OCI-LY1 (cell line): Measurements from ENCODE around the gene OLFM1.

Experiments
- H2AFZ ChIP-seq: fragments of 200-600 bp; sonication (generic), shearing (Covaris generic); 2 replicates; pipeline ENCODE4 v1.6.0; 2014; ENCODE audit warnings: antibody characterized with exemption, mild to moderate bottlenecking, low read length
- H3F3A ChIP-seq: fragments of 200-600 bp; sonication (generic), shearing (Covaris generic); 2 replicates; pipeline ENCODE4 v1.6.0; 2014; ENCODE audit warnings: mild to moderate bottlenecking, antibody characterized with exemption, low read length, moderate library complexity; ENCODE audit not compliant: insufficient read depth
- H3K27ac ChIP-seq: fragments of 200-600 bp; sonication (generic); 2 replicates; pipeline ENCODE4 v1.5.1; 2014; ENCODE audit warnings: low read length, mixed run types, mild to moderate bottlenecking, low read depth; ENCODE audit not compliant: poor library complexity, severe bottlenecking
- H3K27me3 ChIP-seq: fragments of 200-600 bp; sonication (generic); 2 replicates; pipeline ENCODE4 v1.6.0; 2014; ENCODE audit warnings: antibody characterized with exemption, mild to moderate bottlenecking, low read length, moderate library complexity; ENCODE audit not compliant: insufficient read depth
- H3K36me3 ChIP-seq: fragments of 200-600 bp; sonication (generic); 2 replicates; pipeline ENCODE4 v1.6.1; 2014; ENCODE audit warnings: mild to moderate bottlenecking, antibody characterized with exemption, low read length, moderate library complexity, mixed read lengths; ENCODE audit not compliant: insufficient read depth
- H3K4me1 ChIP-seq: fragments of 200-600 bp; sonication (generic); 2 replicates; pipeline ENCODE4 v1.5.1; 2014; ENCODE audit warnings: mild to moderate bottlenecking, low read length, moderate library complexity; ENCODE audit not compliant: insufficient read depth, severe bottlenecking
- H3K4me2 ChIP-seq: fragments of 200-600 bp; sonication (generic), shearing (Covaris generic); 2 replicates; pipeline ENCODE4 v1.6.1; 2014; ENCODE audit warnings: low read length
- H3K4me3 ChIP-seq: fragments of 200-600 bp; sonication (generic); 2 replicates; pipeline ENCODE4 v1.5.1; 2014; ENCODE audit warnings: low read length, low read depth, mild to moderate bottlenecking, mixed read lengths; ENCODE audit not compliant: poor library complexity, severe bottlenecking
- H3K79me2 ChIP-seq: fragments of 200-600 bp; shearing (Covaris generic); 2 replicates; pipeline ENCODE4 v1.6.1; 2016; ENCODE audit warnings: mixed run types, low read length, mixed read lengths; ENCODE audit not compliant: insufficient read depth
- H3K9ac ChIP-seq: fragments of 200-600 bp; sonication (generic), shearing (Covaris generic); 2 replicates; pipeline ENCODE4 v1.6.1; 2014; ENCODE audit warnings: mild to moderate bottlenecking, low read length, mixed read lengths
- H3K9me2 ChIP-seq: fragments of 200-600 bp; sonication (generic), shearing (Covaris generic); 2 replicates; pipeline ENCODE4 v1.6.1; 2014; ENCODE audit warnings: low read depth, mild to moderate bottlenecking, low read length, mixed read lengths
- H3K9me3 ChIP-seq: fragments of 200-600 bp; shearing (Covaris generic); 2 replicates; pipeline ENCODE4 v1.6.1; 2014; ENCODE audit warnings: low read length, mixed read lengths
- H4K20me1 ChIP-seq: fragments of 200-600 bp; sonication (generic), shearing (Covaris generic); 2 replicates; pipeline ENCODE4 v1.6.0; 2016; ENCODE audit warnings: mild to moderate bottlenecking, low read length; ENCODE audit not compliant: insufficient read depth
- CTCF ChIP-seq: fragments of 200-600 bp; sonication (generic), shearing (Covaris generic); IDR thresholded peaks from 2 replicates; pipeline ENCODE4 v1.5.1; 2017; ENCODE audit warnings: mild to moderate bottlenecking, antibody characterized with exemption, low read length, moderate library complexity, mixed read lengths
- EZH2 ChIP-seq: fragments of 200-600 bp; sonication (generic), shearing (Covaris generic); IDR thresholded peaks from 2 replicates; pipeline ENCODE4 v1.8.0; 2017; ENCODE audit warnings: borderline replicate concordance, mixed run types, mild to moderate bottlenecking, antibody characterized with exemption, low read length, moderate library complexity, mixed read lengths

Gene OLFM1

GRCh38 chr9:135087899-135088347, 455 bp downstream of the OLFM1 start:
- Histone ChIP-seq H3K9me3 (no peaks in the 10 kb centered on the region), H3K4me2 (no peak overlapping the region), H3K9me2 (no peaks in the 10 kb centered on the region), H3K4me3 (no peak overlapping the region), H3K79me2 (no peaks in the 10 kb centered on the region), H3K4me1 (no peaks in the 10 kb centered on the region), H3F3A (no peaks in the 10 kb centered on the region), H4K20me1 (no peaks in the 10 kb centered on the region), H3K9ac (no peak overlapping the region), H3K27me3 (no peaks in the 10 kb centered on the region), H3K27ac (no peak overlapping the region), H3K36me3 (no peaks in the 10 kb centered on the region), H2AFZ (no peak overlapping the region)
- TF ChIP-seq EZH2: no peak
- TF ChIP-seq CTCF: no peak

- Histone ChIP-seq H3F3A (no peaks in the 10 kb centered on the region), H3K4me1 (no peaks in the 10 kb centered on the region), H3K27me3 (no peaks in the 10 kb centered on the region), H3K79me2 (no peaks in the 10 kb centered on the region), H3K4me2 (no peak overlapping the region), H3K9me3 (no peaks in the 10 kb centered on the region), H4K20me1 (no peaks in the 10 kb centered on the region), H3K36me3 (no peaks in the 10 kb centered on the region), H3K9ac (no peak overlapping the region), H3K27ac (no peak overlapping the region), H3K9me2 (no peaks in the 10 kb centered on the region), H3K4me3 (no peak overlapping the region), H2AFZ (no peak overlapping the region)
- no peak for TF ChIP-seq CTCF
Measured at GRCh38 chr9:135088348-135088978, 995 bp downstream of the OLFM1 start.

- no peak overlapping the region for H3K27ac ChIP-seq
- H3K9me2 ChIP-seq: no peaks in the 10 kb centered on the region
- H3K9me3 ChIP-seq: no peaks in the 10 kb centered on the region
- H3K9ac ChIP-seq: no peak overlapping the region
- H3K4me3 ChIP-seq: no peak overlapping the region
- no peaks in the 10 kb centered on the region for H3F3A ChIP-seq
- no peaks in the 10 kb centered on the region for H3K4me1 ChIP-seq
- H4K20me1 ChIP-seq: no peaks in the 10 kb centered on the region
- no peaks in the 10 kb centered on the region for H3K27me3 ChIP-seq
- no peaks in the 10 kb centered on the region for H3K36me3 ChIP-seq
- no peak overlapping the region for H2AFZ ChIP-seq
- TF ChIP-seq CTCF: no peak
- H3K79me2 ChIP-seq: no peaks in the 10 kb centered on the region
- no peak overlapping the region for H3K4me2 ChIP-seq
Measured at GRCh38 chr9:135088979-135089847, 1.7 kb downstream of the OLFM1 start.
